ENCODE data around the gene PLRG1. TPM values are rescaled to one million over a fixed set of nuclear protein-coding genes. Genes with fewer than 3 reads are reported as not detected.

Gene PLRG1
- total RNA-seq, 4 donors from 2014 or later: 23.4 to 68.5 (median 42.4) TPM

- no peaks in the 10 kb centered on the region for H3K36me3 ChIP-seq
- peaks cover 0 to 6% (median 0%) of the 10 kb centered on the region in 4 donors for H3K4me1 ChIP-seq
- H3K9me3 ChIP-seq: no peaks in the 10 kb centered on the region
- no peak overlapping the region for H3K27ac ChIP-seq
- no peaks in the 10 kb centered on the region for H3K27me3 ChIP-seq
- no peak for TF ChIP-seq CTCF (IDR thresholded peaks at IDR 0.05)
- TF ChIP-seq POLR2A (IDR thresholded peaks at IDR 0.05): no peak
- DNase-seq: no peak
- H3K4me3 ChIP-seq: no peak overlapping the region
These were observed 24.0 kb downstream of the PLRG1 start for GRCh38 chr4:154526151-154526550.

GRCh38 chr4:154521607-154522006 lies 28.6 kb downstream of the PLRG1 start:
- TF ChIP-seq CTCF (IDR thresholded peaks at IDR 0.05): no peak
- no peak for TF ChIP-seq POLR2A (IDR thresholded peaks at IDR 0.05)
- Histone ChIP-seq H3K27me3 (no peaks in the 10 kb centered on the region), H3K4me3 (no peak overlapping the region), H3K9me3 (no peaks in the 10 kb centered on the region), H3K27ac (no peak overlapping the region), H3K36me3 (no peaks in the 10 kb centered on the region), H3K4me1 (no peaks in the 10 kb centered on the region)
- no peak for DNase-seq

GRCh38 chr4:154519214-154519613 lies 31.0 kb downstream of the PLRG1 start:
- H3K4me3 ChIP-seq: no peak overlapping the region
- H3K27ac ChIP-seq: no peak overlapping the region
- TF ChIP-seq CTCF (IDR thresholded peaks at IDR 0.05) (no peak), POLR2A (IDR thresholded peaks at IDR 0.05) (no peak)
- no peaks in the 10 kb centered on the region for H3K36me3 ChIP-seq
- H3K27me3 ChIP-seq: no peaks in the 10 kb centered on the region
- H3K9me3 ChIP-seq: no peaks in the 10 kb centered on the region
- H3K4me1 ChIP-seq: no peaks in the 10 kb centered on the region
- DNase-seq: no peak

- Histone ChIP-seq H3K4me3 (no peak overlapping the region), H3K9me3 (no peaks in the 10 kb centered on the region), H3K36me3 (no peaks in the 10 kb centered on the region), H3K4me1 (no peaks in the 10 kb centered on the region), H3K27ac (no peak overlapping the region), H3K27me3 (no peaks in the 10 kb centered on the region)
- DNase-seq: no peak
- TF ChIP-seq POLR2A (IDR thresholded peaks at IDR 0.05) (no peak), CTCF (IDR thresholded peaks at IDR 0.05) (no peak)
These were observed 32.6 kb downstream of the PLRG1 start for GRCh38 chr4:154517591-154517990.

- no peaks in the 10 kb centered on the region for H3K9me3 ChIP-seq
- TF ChIP-seq CTCF (IDR thresholded peaks at IDR 0.05): no peak
- TF ChIP-seq POLR2A (IDR thresholded peaks at IDR 0.05): no peak
- no peaks in the 10 kb centered on the region for H3K36me3 ChIP-seq
- no peaks in the 10 kb centered on the region for H3K27me3 ChIP-seq
- no peak for DNase-seq
- H3K4me1 ChIP-seq: no peaks in the 10 kb centered on the region
- no peak overlapping the region for H3K27ac ChIP-seq
- H3K4me3 ChIP-seq: no peak overlapping the region
These were observed 33.7 kb downstream of the PLRG1 start for GRCh38 chr4:154516318-154517029.
